ENCODE results near the gene GRIPAP1. TPM values are rescaled to one million over a fixed set of nuclear protein-coding genes. Genes with fewer than 3 reads are reported as not detected.

Gene GRIPAP1
- total and polyA plus RNA-seq, 2 of the 13 experiments (the other 11 are each of a cell fraction or from before 2014, with no cell fraction given) = 16.1 to 22.6 TPM

- H3K9ac ChIP-seq (ENCODE audit: insufficient read depth, low read depth, low read length) = no peak overlapping the region
These were observed 74.9 kb downstream of the GRIPAP1 start for GRCh38 chrX:48927123-48927522.

DNA sequence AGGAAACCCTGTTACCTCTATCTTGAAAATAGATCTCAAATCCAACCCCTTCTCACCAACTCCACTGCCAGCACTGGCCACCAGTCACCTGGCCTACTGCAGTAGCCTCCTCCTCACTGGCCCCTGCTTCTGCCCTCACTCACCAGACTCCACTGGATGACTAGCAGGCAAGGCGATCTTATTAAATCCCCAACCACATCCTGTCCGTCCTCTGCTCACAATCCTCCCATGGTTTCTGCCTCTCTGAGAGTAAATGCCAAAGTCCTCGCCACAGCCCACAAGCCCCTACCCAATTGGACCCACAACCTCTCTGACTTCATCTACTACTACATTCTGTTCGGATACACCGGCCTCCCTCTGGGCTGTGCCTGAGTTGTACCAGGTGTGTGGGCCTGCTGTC, 77.8 kb downstream of the GRIPAP1 start:
- in situ Hi-C loops (cut with HindIII; ENCODE audit: extremely low pct_ligation_motif_present, low pct_unique_long_range_greater_than_20kb) = no loop called here
- Histone ChIP-seq H3K9ac (ENCODE audit: insufficient read depth, low read depth, low read length) (no peak overlapping the region), H3K36me3 (replicated peaks in 1 of 2; ENCODE audit: control insufficient read depth in 1 of 2, insufficient read depth in 2 of 2, low read length in 2 of 2) (peaks cover 5 to 19% of the 10 kb centered on the region in 2 experiments; a peak in 4 of 5 replicates), H4K20me1 (ENCODE audit: insufficient read depth, low read length) (no peaks in the 10 kb centered on the region), H3K4me2 (ENCODE audit: low read depth, low read length) (no peak overlapping the region), H2AFZ (ENCODE audit: low read length) (no peak overlapping the region), H3K79me2 (ENCODE audit: insufficient read depth, low read length) (no peaks in the 10 kb centered on the region), H3K4me1 (ENCODE audit: insufficient read depth, low read length) (peaks cover 9% of the 10 kb centered on the region), H3K9me3 (ENCODE audit: low read length) (no peaks in the 10 kb centered on the region), H3K4me3 (replicated peaks in 1 of 3; ENCODE audit: insufficient read depth in 1 of 3, low read depth in 2 of 3, low read length in 3 of 3) (no peak overlapping the region), H3K27me3 (ENCODE audit: control insufficient read depth in 1 of 2, insufficient read depth in 2 of 2, low read length in 2 of 2) (no peaks in the 10 kb centered on the region), H3K27ac (ENCODE audit: extremely low read length, insufficient read depth, low read length) (no peak overlapping the region)
- intact Hi-C loops (cut with micrococcal nuclease; ENCODE audit: unreplicated experiment) = no loop called here
- ATAC-seq = no peak
- BruUV-seq (replicated peaks) = no TSS peak
- POLR2A ChIA-PET = no interaction called here
- no peak for DNase-seq (ENCODE audit: low spot score)
- WGBS (ENCODE audit: low lambda C conversion rate) = 94% methylated on average over 5 of the region's 5 CpGs
- CTCF ChIA-PET (ENCODE audit: low intra/inter-chr PET ratio, low total read pairs) = no interaction called here
- no peak for FAIRE-seq
- TF ChIP-seq KLF12 (CRISPR knock-in tag; IDR thresholded peaks at IDR 0.05; ENCODE audit: borderline replicate concordance) (no peak), KMT2B (CRISPR knock-in tag; IDR thresholded peaks at IDR 0.05) (no peak), ZNF318 (CRISPR knock-in tag; IDR thresholded peaks at IDR 0.05) (no peak)

More at GRCh38 chrX:48927123-48927522, 74.9 kb downstream of the GRIPAP1 start:
- no peaks in the 10 kb centered on the region for H3K27me3 ChIP-seq (ENCODE audit: control insufficient read depth in 1 of 2, insufficient read depth in 2 of 2, low read length in 2 of 2)
- no peak for TF ChIP-seq GATA4 (IDR thresholded peaks at IDR 0.05; ENCODE audit: borderline replicate concordance, low read depth)
- no peak for TF ChIP-seq RORA (CRISPR knock-in tag; IDR thresholded peaks at IDR 0.05)
- TF ChIP-seq DNMT3B (CRISPR knock-in tag; conservative IDR thresholded peaks at IDR 0.05) = no peak
- no peak for TF ChIP-seq ZBTB39 (CRISPR knock-in tag; IDR thresholded peaks at IDR 0.05)
- TF ChIP-seq SIN3A (IDR thresholded peaks at IDR 0.05; ENCODE audit: borderline replicate concordance, low read depth, low read length) = no peak
- peaks cover 5 to 23% of the 10 kb centered on the region in 2 experiments; a peak in 4 of 5 replicates for H3K36me3 ChIP-seq (replicated peaks in 1 of 2; ENCODE audit: control insufficient read depth in 1 of 2, insufficient read depth in 2 of 2, low read length in 2 of 2)
- no peak overlapping the region for H2AFZ ChIP-seq (ENCODE audit: low read length)
- no peaks in the 10 kb centered on the region for H3K79me2 ChIP-seq (ENCODE audit: insufficient read depth, low read length)
- CTCF ChIA-PET (ENCODE audit: low intra/inter-chr PET ratio, low total read pairs) = no interaction called here
- WGBS (ENCODE audit: low lambda C conversion rate) = 93% methylated on average over 5 of the region's 5 CpGs
- intact Hi-C loops (cut with micrococcal nuclease; ENCODE audit: unreplicated experiment) = no loop called here
- H3K27ac ChIP-seq (ENCODE audit: extremely low read length, insufficient read depth, low read length) = no peak overlapping the region
- ATAC-seq (no peak), FAIRE-seq (no peak), DNase-seq (ENCODE audit: low spot score) (no peak)
- no TSS peak for BruUV-seq (replicated peaks)
- no peaks in the 10 kb centered on the region for H3K9me3 ChIP-seq (ENCODE audit: low read length)
- no peak overlapping the region for H3K4me2 ChIP-seq (ENCODE audit: low read depth, low read length)
- H3K4me1 ChIP-seq (ENCODE audit: insufficient read depth, low read length) = no peaks in the 10 kb centered on the region
- H3K4me3 ChIP-seq (replicated peaks in 1 of 3; ENCODE audit: insufficient read depth in 1 of 3, low read depth in 2 of 3, low read length in 3 of 3) = no peak overlapping the region
- POLR2A ChIA-PET = no interaction called here
- in situ Hi-C loops (cut with HindIII; ENCODE audit: extremely low pct_ligation_motif_present, low pct_unique_long_range_greater_than_20kb) = no loop called here
- H4K20me1 ChIP-seq (ENCODE audit: insufficient read depth, low read length) = no peaks in the 10 kb centered on the region
